GM21526 (cell line): ENCODE results near the gene SLC4A1.

Experiments
- ATAC-seq: cut with Tn5 transposase; IDR thresholded peaks from one replicate; pipeline ENCODE4 v1.9.1; 2021; ENCODE audit warnings: moderate library complexity; ENCODE audit not compliant: unreplicated experiment, low FRiP score

SLC4A1 gene

GRCh38 chr17:44207743-44208142, 60.2 kb downstream of the SLC4A1 start:
- ATAC-seq, result no peak

DNA sequence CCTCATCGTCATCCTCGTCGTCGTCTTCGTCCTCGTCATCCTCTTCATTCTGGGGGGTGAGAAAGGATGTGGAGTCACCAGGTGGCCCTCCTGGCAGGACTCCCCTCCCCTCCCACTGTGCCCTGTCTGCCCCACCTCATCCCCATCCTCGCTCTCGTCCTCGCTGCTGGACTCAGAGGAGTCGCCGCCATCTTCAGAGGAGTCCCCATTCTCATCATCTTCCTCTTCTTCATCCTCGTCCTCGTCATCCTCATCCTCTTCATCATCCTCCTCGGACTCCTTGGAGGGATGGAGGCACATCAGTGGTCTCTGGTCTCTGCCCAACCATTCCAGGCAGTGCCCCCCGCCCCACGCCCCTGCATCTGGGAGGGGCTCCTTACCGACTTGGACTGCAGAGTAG, 60.6 kb downstream of the SLC4A1 start:
- ATAC-seq, result no peak

GRCh38 chr17:44206825-44207155, 61.1 kb downstream of the SLC4A1 start:
- ATAC-seq, result no peak

DNA sequence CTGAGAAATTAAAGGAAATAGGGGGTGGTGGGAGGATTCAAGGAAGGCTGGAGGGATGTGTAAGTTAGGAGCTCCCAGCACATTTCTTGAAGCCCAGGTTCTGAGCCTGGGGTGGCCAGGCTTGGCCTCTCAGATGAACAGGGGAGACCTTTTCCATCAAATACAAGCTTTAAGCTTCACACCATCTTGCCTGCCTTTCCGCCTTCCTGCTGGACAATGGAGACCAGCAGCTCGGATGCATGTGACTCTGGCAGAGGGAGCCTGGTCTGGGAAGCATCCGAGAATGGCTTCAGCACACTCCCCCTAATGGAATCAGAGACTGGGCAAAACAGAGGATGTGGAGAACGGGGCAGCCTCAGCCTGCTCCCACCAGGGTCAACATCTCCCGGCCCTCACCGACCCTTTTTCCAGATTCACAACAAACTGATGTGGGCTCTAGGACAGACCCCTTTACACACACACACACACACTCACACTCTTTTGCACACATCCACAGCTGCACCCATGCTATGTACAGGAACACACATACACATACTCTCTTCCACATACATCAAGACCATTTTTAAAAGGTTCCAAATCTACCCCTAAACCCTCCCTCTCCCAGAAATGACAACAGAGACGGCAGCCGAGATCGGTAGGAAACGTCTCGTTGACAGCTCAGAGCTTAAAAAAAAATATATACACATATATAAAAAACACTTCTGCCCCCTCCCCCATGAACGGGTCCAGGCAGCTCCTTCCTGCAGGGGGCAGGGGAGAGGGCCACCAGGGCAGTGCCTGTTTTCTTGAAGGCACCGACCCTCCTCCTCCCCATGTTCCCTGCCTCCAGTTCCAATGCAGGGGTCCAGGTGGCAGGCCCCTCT, 61.7 kb downstream of the SLC4A1 start:
- no peak for ATAC-seq

DNA sequence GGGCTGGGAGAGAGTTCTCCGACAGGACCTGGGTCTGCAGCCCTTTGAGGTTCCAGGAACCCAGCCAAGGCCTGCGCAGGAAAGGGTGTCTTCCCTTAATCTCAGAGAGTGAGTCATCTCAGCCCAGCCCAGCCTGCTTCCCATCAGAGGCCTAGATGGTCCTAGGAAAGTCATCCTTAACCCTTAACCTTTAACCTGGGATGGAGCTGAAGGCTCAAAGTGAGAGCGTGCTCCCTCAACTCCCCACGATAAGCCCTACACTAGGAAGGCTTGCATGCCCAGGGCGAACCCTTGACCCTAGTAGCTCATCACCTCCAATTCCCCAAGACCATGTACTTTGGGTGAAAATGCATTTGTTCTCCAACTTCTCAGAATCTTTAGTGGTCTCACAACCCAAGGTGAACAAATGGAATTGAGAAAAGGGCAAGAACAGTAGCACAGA, 63.5 kb downstream of the SLC4A1 start:
- no peak for ATAC-seq

DNA sequence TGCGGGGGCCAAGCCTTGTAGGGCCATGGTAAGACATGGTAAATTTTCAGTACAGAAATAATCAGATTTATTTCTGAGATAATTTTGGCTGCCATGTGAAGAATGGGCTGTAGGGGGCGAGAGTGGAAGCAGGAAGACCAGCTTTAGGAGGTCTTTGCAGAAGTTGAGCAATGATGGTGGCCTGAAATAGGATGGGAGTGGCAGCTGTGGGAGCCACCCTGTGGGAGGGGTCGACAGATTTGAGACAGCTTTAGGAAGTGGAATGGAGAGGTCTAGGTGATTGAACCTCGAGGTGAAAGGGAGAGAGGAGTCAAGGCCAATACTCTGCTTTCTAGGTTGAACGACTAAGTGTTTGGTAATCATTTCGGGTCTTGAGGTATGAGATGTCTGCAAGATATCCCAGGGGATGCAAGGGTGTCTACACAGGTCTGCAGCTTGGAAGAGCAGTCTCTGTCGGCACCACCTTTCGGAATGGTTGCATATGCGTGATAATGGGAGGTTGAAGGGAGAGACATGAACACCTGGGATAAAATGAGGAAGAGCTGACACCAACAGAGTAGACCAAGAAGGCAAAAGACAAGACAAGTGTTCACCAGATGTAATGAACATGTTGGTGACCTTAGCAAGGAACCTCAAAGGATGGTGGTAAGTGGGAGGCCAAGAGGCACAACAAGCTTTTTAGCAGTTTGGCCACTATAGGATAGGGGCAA, 64.0 kb downstream of the SLC4A1 start:
- no peak for ATAC-seq

- ATAC-seq, result no peak
Measured at GRCh38 chr17:44202756-44203155, 65.2 kb downstream of the SLC4A1 start.

DNA sequence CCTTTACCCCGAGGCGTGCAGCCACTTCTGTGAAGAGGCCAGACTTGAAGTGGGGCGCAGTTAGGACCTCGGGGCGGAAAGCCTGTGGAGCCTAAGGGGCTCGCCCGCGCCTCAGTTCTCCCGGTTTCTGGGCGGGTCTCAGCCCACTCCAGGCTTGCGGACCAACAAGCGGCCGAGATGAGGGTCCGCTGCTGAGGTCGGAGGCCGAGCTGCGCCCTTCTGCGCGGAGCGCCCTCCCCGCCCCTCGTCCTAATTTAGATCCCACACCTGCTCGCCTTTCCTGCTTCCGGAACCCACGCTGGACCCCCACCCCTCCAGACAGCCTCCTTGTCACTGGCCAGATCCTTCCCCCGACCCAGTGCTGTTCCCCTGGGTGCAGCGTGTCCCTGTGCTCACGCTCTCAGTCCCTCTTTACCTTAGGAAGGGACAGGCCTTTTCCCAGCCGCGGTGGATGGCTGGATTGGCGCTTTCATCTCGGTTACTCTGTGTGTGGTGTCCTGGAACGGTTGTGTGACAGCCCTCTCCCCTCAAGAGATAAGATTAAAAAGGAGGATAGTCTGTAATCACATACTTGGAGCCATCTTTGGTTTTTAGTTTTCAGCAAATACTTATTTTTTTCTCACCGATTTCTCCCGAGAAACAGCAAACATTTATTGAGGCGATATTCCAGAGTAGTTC, 67.3 kb downstream of the SLC4A1 start:
- ATAC-seq, result peak; percentile 14

GRCh38 chr17:44199553-44200477, 68.1 kb downstream of the SLC4A1 start, which contains the start of gene ATXN7L3:
Gene ATXN7L3 (minus strand): TSS chr17:44199884. CDS start chr17:44198070, 1,814 bp downstream.
- ATAC-seq, result peak; percentile 54

GRCh38 chr17:44198721-44199552, 69.0 kb downstream of the SLC4A1 start:
- ATAC-seq, result peak; percentile 0
